WTC11 (cell line): ENCODE measurements around the gene RBM38. TPM values are rescaled to one million over a fixed set of nuclear protein-coding genes. Genes with fewer than 3 reads are reported as not detected.

Source experiments
- ATAC-seq: fragments of 200-7000 bp; cut with Tn5 transposase; 2 replicates; pipeline ENCODE4 v1.10.0; 2021; ENCODE audit warnings: mild to moderate bottlenecking, moderate library complexity
- CTCF ChIA-PET: fragments of 300-600 bp; sonication (Branson Sonifier 250); formaldehyde crosslinking; loops from one replicate; lab custom pipeline; 2021; ENCODE audit warnings: antibody characterized with exemption; lab: Charles Lee
- POLR2A ChIA-PET: fragments of 350-600 bp; sonication (Branson Sonifier 250); formaldehyde crosslinking; loops from one replicate; lab custom pipeline; 2021; ENCODE audit warnings: antibody characterized with exemption; lab: Charles Lee
- DNase-seq: peaks from one replicate; pipeline ENCODE4 v3.0.0; 2021; ENCODE audit warnings: low spot score
- H3K27ac Mint-ChIP-seq: 2 replicates; pipeline ENCODE4 v1.8.0; 2021; ENCODE audit warnings: mixed read lengths
- H3K27me3 Mint-ChIP-seq: 2 replicates; pipeline ENCODE4 v1.8.0; 2021; ENCODE audit warnings: low read depth, mild to moderate bottlenecking, moderate library complexity, mixed read lengths
- H3K36me3 Mint-ChIP-seq: 2 replicates; pipeline ENCODE4 v1.8.0; 2021; ENCODE audit warnings: mixed read lengths
- H3K4me1 Mint-ChIP-seq: 2 replicates; pipeline ENCODE4 v1.8.0; 2022; ENCODE audit warnings: mixed read lengths
- H3K4me3 Mint-ChIP-seq: 2 replicates; pipeline ENCODE4 v1.8.0; 2021; ENCODE audit warnings: mild to moderate bottlenecking, moderate library complexity, mixed read lengths
- H3K9me3 Mint-ChIP-seq: 2 replicates; pipeline ENCODE4 v1.8.0; 2021; ENCODE audit warnings: mixed read lengths
- ATF6 ChIP-seq: sonication (generic); formaldehyde crosslinking; IDR thresholded peaks from 2 replicates; pipeline ENCODE4 v1.8.1; 2023; ENCODE audit warnings: mild to moderate bottlenecking, missing genetic modification reagents
- GABPB1 ChIP-seq: sonication (generic); formaldehyde crosslinking; IDR thresholded peaks from 2 replicates; pipeline ENCODE4 v1.8.1; 2023; ENCODE audit warnings: mild to moderate bottlenecking, missing genetic modification reagents
- GTF2I ChIP-seq: fragments of 250-450 bp; sonication (Bioruptor Pico); conservative IDR thresholded peaks from 2 replicates; pipeline ENCODE4 v1.4.0; 2021; ENCODE audit warnings: mild to moderate bottlenecking
- JAZF1 ChIP-seq: fragments of 250-450 bp; sonication (Bioruptor Pico); IDR thresholded peaks from 2 replicates; pipeline ENCODE4 v1.9.0; 2021; ENCODE audit warnings: moderate library complexity, mild to moderate bottlenecking, inconsistent platforms
- JUN ChIP-seq: sonication (generic); formaldehyde crosslinking; IDR thresholded peaks from 2 replicates; pipeline ENCODE4 v1.8.0; 2023; ENCODE audit warnings: mild to moderate bottlenecking, missing genetic modification reagents
- NR2C2 ChIP-seq: sonication (generic); formaldehyde crosslinking; IDR thresholded peaks from 2 replicates; pipeline ENCODE4 v1.8.0; 2022; ENCODE audit warnings: mild to moderate bottlenecking, missing genetic modification reagents
- NR3C1 ChIP-seq: sonication (generic); formaldehyde crosslinking; conservative IDR thresholded peaks from 2 replicates; pipeline ENCODE4 v1.8.1; 2023; ENCODE audit warnings: low read depth, mild to moderate bottlenecking, missing genetic modification reagents
- RORB ChIP-seq: fragments of 250-450 bp; sonication (Bioruptor Pico); IDR thresholded peaks from 2 replicates; pipeline ENCODE4 v1.9.0; 2021; ENCODE audit warnings: mild to moderate bottlenecking
- TEAD1 ChIP-seq: sonication (generic); formaldehyde crosslinking; IDR thresholded peaks from 2 replicates; pipeline ENCODE4 v1.8.0; 2022; ENCODE audit warnings: mild to moderate bottlenecking, missing genetic modification reagents
- TEAD4 ChIP-seq: sonication (generic); formaldehyde crosslinking; IDR thresholded peaks from 2 replicates; pipeline ENCODE4 v1.8.0; 2022; ENCODE audit warnings: mild to moderate bottlenecking, missing genetic modification reagents
- total RNA-seq: library from RNA; stranded (reverse); gene quantifications from 3 replicates; pipeline ENCODE4 v1.2.3, GENCODE V29; 2021
- TF ChIP-seq, protein P1 (sequence below): sonication (generic); formaldehyde crosslinking; IDR thresholded peaks from 2 replicates; pipeline ENCODE4 v1.8.1; 2023; ENCODE audit warnings: mild to moderate bottlenecking, missing genetic modification reagents, moderate library complexity
- TF ChIP-seq, protein P2 (sequence below): sonication (generic); formaldehyde crosslinking; IDR thresholded peaks from 2 replicates; pipeline ENCODE4 v1.8.1; 2023; ENCODE audit warnings: mild to moderate bottlenecking, missing genetic modification reagents, moderate library complexity
- TF ChIP-seq, protein P3 (sequence below): fragments of 250-450 bp; sonication (Bioruptor Pico); IDR thresholded peaks from 2 replicates; pipeline ENCODE4 v1.8.0; 2021; ENCODE audit warnings: mild to moderate bottlenecking

The RBM38 gene
- total RNA-seq, 1 experiment from 2014 or later = 69.0 TPM

GRCh38 chr20:57441510-57442154, 50.4 kb downstream of the RBM38 start:
- DNase-seq (no peak), ATAC-seq (no peak)
- ChIA-PET POLR2A (no interaction called here), CTCF (interaction anchor here (1.1 kb wide), 1 partner anchor 57 kb away, joined by 4 read pairs; no protein-coding TSS in a partner anchor)
- peaks cover 2% of the 10 kb centered on the region; the same call in 1 of the 2 replicates for H3K4me1 Mint-ChIP-seq
- TF ChIP-seq GABPB1 = no peak
- TF ChIP-seq, protein P1, sequence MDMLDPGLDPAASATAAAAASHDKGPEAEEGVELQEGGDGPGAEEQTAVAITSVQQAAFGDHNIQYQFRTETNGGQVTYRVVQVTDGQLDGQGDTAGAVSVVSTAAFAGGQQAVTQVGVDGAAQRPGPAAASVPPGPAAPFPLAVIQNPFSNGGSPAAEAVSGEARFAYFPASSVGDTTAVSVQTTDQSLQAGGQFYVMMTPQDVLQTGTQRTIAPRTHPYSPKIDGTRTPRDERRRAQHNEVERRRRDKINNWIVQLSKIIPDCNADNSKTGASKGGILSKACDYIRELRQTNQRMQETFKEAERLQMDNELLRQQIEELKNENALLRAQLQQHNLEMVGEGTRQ (CRISPR knock-in tag) = no peak
- no peak for TF ChIP-seq JUN
- TF ChIP-seq JAZF1 (CRISPR knock-in tag) = no peak
- TF ChIP-seq TEAD1 (CRISPR knock-in tag) = no peak
- TF ChIP-seq GTF2I (CRISPR knock-in tag) = peak; percentile 76
- H3K4me3 Mint-ChIP-seq = no peak overlapping the region
- peaks cover 3% of the 10 kb centered on the region; the same call in 1 of the 2 replicates for H3K27me3 Mint-ChIP-seq
- no peak overlapping the region for H3K27ac Mint-ChIP-seq
- peaks cover 12% of the 10 kb centered on the region; the same call in 1 of the 2 replicates for H3K9me3 Mint-ChIP-seq
- peaks cover 4% of the 10 kb centered on the region; the same call in 1 of the 2 replicates for H3K36me3 Mint-ChIP-seq

DNA sequence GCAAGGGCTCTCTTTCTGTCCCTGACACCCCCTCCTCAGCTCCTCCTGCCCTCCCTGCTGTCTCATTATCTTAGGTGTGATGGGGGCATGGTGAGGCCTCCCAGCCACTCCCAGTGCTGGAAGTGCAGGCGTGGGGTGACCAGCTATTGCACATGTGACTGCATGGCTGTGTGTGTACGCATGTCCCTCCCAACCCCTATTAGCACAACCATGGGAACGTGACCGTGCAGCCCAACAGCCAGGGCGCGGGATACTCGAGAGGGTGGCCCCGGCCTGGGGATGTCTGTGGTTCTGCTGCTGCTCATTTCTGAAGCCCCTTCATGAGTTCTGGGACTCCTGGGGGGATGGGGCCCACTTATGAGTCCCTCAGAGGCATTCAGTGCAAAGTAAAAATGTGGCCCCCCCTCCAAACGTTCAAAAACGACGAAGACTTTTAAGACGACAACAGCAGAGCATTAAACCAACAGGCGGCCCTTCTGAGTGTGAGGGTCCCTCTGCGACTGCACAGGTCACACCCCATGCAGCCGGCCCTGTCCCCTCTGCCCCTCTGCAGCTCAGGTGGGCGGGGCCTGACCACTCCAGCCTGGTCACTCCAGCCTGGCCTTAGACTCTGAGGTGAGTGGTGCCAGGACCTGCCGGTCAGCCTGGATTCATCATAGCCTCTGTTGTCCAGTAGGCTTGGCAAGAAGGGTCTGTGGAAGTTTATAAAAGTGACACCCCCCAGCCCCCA, 51.1 kb downstream of the RBM38 start:
- H3K4me1 Mint-ChIP-seq = peaks cover 2% of the 10 kb centered on the region; the same call in 1 of the 2 replicates
- peaks cover 4% of the 10 kb centered on the region; the same call in 1 of the 2 replicates for H3K36me3 Mint-ChIP-seq
- ChIA-PET CTCF (interaction anchor here (0.5 kb wide), 1 partner anchor 40 kb away, joined by 3 read pairs; no protein-coding TSS in a partner anchor), POLR2A (no interaction called here)
- H3K27me3 Mint-ChIP-seq = peaks cover 3% of the 10 kb centered on the region; the same call in 1 of the 2 replicates
- ATAC-seq (no peak), DNase-seq (no peak)
- TF ChIP-seq RORB (CRISPR knock-in tag) (no peak), GABPB1 (no peak), TEAD4 (CRISPR knock-in tag) (no peak), ATF6 (no peak), NR2C2 (CRISPR knock-in tag) (no peak)
- TF ChIP-seq, protein P2, sequence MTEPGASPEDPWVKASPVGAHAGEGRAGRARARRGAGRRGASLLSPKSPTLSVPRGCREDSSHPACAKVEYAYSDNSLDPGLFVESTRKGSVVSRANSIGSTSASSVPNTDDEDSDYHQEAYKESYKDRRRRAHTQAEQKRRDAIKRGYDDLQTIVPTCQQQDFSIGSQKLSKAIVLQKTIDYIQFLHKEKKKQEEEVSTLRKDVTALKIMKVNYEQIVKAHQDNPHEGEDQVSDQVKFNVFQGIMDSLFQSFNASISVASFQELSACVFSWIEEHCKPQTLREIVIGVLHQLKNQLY (CRISPR knock-in tag) = no peak
- TF ChIP-seq, protein P3, sequence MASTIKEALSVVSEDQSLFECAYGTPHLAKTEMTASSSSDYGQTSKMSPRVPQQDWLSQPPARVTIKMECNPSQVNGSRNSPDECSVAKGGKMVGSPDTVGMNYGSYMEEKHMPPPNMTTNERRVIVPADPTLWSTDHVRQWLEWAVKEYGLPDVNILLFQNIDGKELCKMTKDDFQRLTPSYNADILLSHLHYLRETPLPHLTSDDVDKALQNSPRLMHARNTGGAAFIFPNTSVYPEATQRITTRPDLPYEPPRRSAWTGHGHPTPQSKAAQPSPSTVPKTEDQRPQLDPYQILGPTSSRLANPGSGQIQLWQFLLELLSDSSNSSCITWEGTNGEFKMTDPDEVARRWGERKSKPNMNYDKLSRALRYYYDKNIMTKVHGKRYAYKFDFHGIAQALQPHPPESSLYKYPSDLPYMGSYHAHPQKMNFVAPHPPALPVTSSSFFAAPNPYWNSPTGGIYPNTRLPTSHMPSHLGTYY (CRISPR knock-in tag) = no peak
- H3K27ac Mint-ChIP-seq = no peak overlapping the region
- peaks cover 15% of the 10 kb centered on the region; the same call in 1 of the 2 replicates for H3K9me3 Mint-ChIP-seq
- H3K4me3 Mint-ChIP-seq = no peak overlapping the region

DNA sequence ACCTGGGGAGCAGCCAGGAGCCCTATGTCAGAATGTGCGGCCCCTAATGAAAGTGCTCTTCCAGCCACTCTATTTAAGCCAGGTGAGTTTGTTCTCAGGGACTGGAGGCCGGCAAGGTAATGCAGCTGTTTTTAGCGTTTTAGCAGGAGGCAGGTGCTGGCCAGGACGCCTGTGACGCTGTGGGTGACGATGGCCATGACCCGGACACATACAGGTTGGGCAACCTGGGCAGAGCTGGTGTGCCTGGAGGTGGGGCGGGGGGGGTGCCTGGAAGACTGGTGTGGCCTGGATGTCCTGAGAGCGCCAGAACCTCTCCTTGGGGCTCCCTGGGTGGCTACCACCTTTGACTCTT, 51.7 kb downstream of the RBM38 start:
- Mint-ChIP-seq H3K36me3 (peaks cover 4% of the 10 kb centered on the region; the same call in 1 of the 2 replicates), H3K4me3 (no peak overlapping the region), H3K9me3 (peaks cover 15% of the 10 kb centered on the region; the same call in 1 of the 2 replicates), H3K4me1 (peaks cover 2% of the 10 kb centered on the region; the same call in 1 of the 2 replicates), H3K27me3 (peaks cover 3% of the 10 kb centered on the region; the same call in 1 of the 2 replicates), H3K27ac (no peak overlapping the region)
- ChIA-PET CTCF (interaction anchor here (0.5 to 1.0 kb wide), 2 partner anchors 39 to 157 kb away, joined by 3 read pairs; no protein-coding TSS in a partner anchor), POLR2A (no interaction called here)
- ATAC-seq (no peak), DNase-seq (no peak)
- no peak for TF ChIP-seq NR3C1 (CRISPR knock-in tag)
- TF ChIP-seq, all 79 proteins: peak for 0
